Heart right ventricle (tissue), 16 donors: ENCODE data around the gene LILRB1. TPM values are rescaled to one million over a fixed set of nuclear protein-coding genes. Genes with fewer than 3 reads are reported as not detected.
A peak's percentile ranks its signal among the peaks of the same experiment; 100 is the strongest.

Experiments used
- ATAC-seq, 8 donors: fragments of 200-7000 bp; cut with Tn5 transposase; one replicate each; pipeline ENCODE4 v1.9.1; 2020; ENCODE audit warnings: mild to moderate bottlenecking in 8 of 8, moderate library complexity in 8 of 8, moderate number of reproducible peaks in 1 of 8
- DNase-seq, 2 donors: peaks; one replicate each; pipeline ENCODE4 v3.0.0-alpha.2; 2020
- H3K27ac ChIP-seq, 10 donors: fragments of 200-600 bp; sonication (generic) in 2 of 10; one replicate each; pipeline versions ENCODE4 v1.5.0 to v1.8.0; 2020 to 2022; ENCODE audit warnings: mild to moderate bottlenecking in 3 of 10
- H3K27me3 ChIP-seq, 7 donors: fragments of 200-600 bp; one replicate each; pipeline ENCODE4 v1.8.0; 2021 to 2022; ENCODE audit warnings: mild to moderate bottlenecking in 2 of 7
- H3K36me3 ChIP-seq, 9 donors: fragments of 200-600 bp; sonication (generic) in 1 of 9; one replicate each; pipeline versions ENCODE4 v1.5.0 to v1.8.0; 2020 to 2022; ENCODE audit warnings: mild to moderate bottlenecking in 2 of 9
- H3K4me1 ChIP-seq, 9 donors: fragments of 200-600 bp; sonication (generic) in 1 of 9; one replicate each; pipeline versions ENCODE4 v1.5.0 to v1.8.0; 2020 to 2022; ENCODE audit warnings: mild to moderate bottlenecking in 4 of 9
- H3K4me3 ChIP-seq, 10 donors: fragments of 200-600 bp; sonication (generic) in 2 of 10; one replicate each; pipeline versions ENCODE4 v1.5.0 to v1.8.0; 2020 to 2022; ENCODE audit warnings: mild to moderate bottlenecking in 7 of 10, moderate library complexity in 2 of 10
- H3K9me3 ChIP-seq, 11 donors: fragments of 200-600 bp in 10 of 11; sonication (generic) in 2 of 11; one replicate each; pipeline versions ENCODE4 v1.5.0 to v1.8.0; 2013 to 2022; ENCODE audit warnings: mild to moderate bottlenecking in 2 of 11, control low read depth in 1 of 11, moderate library complexity in 1 of 11
- WGBS, 2 donors: extraction: QIAGEN DNeasy Blood & Tissue Kit; methylation state at CpG; one replicate each; pipeline ENCODE4 v1.1.7; 2013; ENCODE audit warnings: inconsistent platforms in 1 of 2; 5-methylcytosine and 5-hydroxymethylcytosine counted together
- intact Hi-C, 10 donors: fragments of 100-400 bp; cut with DNase I; formaldehyde crosslinking; loops; one replicate each; pipeline versions ENCODE4 v1.11.1 to v1.14.2; 2022
- polyA plus RNA-seq, 2 donors: library from polyadenylated mRNA; stranded (reverse); fragments of 200-250 nt; gene quantifications; one replicate each; pipeline ENCODE4 v1.2.3, GENCODE V29; 2013
- total RNA-seq, 10 donors: library from RNA; stranded (reverse); fragmentation: NEBNext Ultra II Directional in 3 of 10; extraction: Animal tissue kit (Norgen Biotek cat#: 25700) in 3 of 10; gene quantifications; one replicate each; pipeline versions ENCODE4 v1.2.1 to v1.2.4, GENCODE V29; 2021 to 2023
- TF ChIP-seq, protein P1 (sequence below), 9 donors: fragments of 200-600 bp; sonication (generic) in 2 of 9; IDR thresholded peaks; one replicate each; pipeline versions ENCODE4 v1.5.0 to v1.8.0; 2021 to 2022; ENCODE audit warnings: antibody characterized with exemption in 9 of 9, mild to moderate bottlenecking in 5 of 9, moderate library complexity in 1 of 9
- donor health status: Arrhythmogenic right ventricular cardiomyopathy.
- donor health status: ischemic (EF 13 %, LVEDD 7.1; RV severe dilation, severe dysfunction).
- donor health status: healthy with polysubstance abuse.
- donor health status: DM: no; HTN: yes; CAD: no.
- donor health status: DM: no; HTN: no; CAD: no.
- donor health status: ischemic (EF 25% LVEDD 6.9; RV normal size, moderate dysfunction).
- donor health status: ischemic (EF 25% LVEDD 5.7; RV mildly dilated, moderate dysfunction).
- donor health status: healthy.
- donor health status: DM: yes; HTN: yes; CAD: no.
- donor health status: Ischemic cardiomyopathy.
- donor health status: ischemic (EF 35%, LVEDD 5.7; RV mildly dilated, moderate dysfunction).
- donor health status: nonischemic (EF 11% LVEDD 7.7; RV severe dilation, severe dysfunction).
- donor health status: DM: yes; HTN: yes; CAD: no.
- donor health status: PGD.
- donor health status: ischemic (EF 29% LVEDD 5.4; RV normal size, mild dysfunction).
- donor health status: nonischemic (EF 23%, LVEDD 6.1; RV moderate dilation, normal function).

LILRB1 gene
- total and polyA plus RNA-seq, 12 donors, result 0.28 to 16.9 (median 1.3) TPM

DNA sequence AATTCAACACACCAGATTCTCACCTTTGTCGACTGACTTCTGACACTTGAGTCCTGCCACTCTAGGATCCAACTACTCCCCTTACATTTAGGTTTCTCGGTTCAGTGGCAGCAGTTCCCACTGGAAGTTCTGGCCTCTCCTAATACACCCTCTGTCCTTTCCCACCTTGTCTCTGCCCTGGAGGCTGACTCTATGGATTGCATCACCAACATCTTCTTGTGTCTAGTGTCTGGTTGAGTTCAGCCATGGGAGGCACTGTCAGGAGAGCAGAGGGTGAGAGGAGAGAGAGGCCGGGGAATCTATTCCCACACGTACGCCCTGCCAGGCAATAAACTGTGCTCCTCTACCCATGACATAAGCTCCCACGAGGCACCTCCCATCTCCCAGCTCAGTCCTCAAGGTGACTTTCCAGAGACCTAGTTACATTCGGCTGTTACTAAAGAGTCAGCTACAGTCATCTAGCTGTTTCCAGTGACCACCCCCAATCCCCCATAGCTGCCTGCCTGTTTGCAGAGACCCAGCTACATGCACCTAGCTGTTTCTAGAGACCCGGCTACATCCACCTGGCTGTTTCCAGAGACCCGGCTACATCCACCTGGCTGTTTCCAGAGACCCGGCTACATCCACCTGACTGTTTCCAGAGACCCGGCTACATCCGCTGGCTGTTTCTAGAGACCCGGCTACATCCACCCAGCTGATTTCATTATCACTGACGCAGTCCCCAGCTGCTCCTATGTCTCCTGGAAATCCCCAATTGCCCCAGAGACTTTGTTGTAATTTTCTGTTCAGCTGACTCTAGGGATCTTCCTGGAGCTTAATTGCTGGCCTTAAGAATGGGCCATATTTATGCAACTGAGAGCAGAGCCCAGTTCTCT lies 24.4 kb downstream of the LILRB1 start:
- DNase-seq (no peak), ATAC-seq (no peak)
- WGBS, 2 donors, result 70 to 77% methylated on average over 14 of the region's 14 CpGs
- Histone ChIP-seq H3K27ac (no peak overlapping the region), H3K36me3 (no peaks in the 10 kb centered on the region), H3K9me3 (no peaks in the 10 kb centered on the region), H3K27me3 (peaks cover 0 to 41% (median 20%) of the 10 kb centered on the region in 7 donors), H3K4me3 (no peak overlapping the region), H3K4me1 (peaks cover 0 to 5% (median 0%) of the 10 kb centered on the region in 9 donors)
- TF ChIP-seq, protein P1, sequence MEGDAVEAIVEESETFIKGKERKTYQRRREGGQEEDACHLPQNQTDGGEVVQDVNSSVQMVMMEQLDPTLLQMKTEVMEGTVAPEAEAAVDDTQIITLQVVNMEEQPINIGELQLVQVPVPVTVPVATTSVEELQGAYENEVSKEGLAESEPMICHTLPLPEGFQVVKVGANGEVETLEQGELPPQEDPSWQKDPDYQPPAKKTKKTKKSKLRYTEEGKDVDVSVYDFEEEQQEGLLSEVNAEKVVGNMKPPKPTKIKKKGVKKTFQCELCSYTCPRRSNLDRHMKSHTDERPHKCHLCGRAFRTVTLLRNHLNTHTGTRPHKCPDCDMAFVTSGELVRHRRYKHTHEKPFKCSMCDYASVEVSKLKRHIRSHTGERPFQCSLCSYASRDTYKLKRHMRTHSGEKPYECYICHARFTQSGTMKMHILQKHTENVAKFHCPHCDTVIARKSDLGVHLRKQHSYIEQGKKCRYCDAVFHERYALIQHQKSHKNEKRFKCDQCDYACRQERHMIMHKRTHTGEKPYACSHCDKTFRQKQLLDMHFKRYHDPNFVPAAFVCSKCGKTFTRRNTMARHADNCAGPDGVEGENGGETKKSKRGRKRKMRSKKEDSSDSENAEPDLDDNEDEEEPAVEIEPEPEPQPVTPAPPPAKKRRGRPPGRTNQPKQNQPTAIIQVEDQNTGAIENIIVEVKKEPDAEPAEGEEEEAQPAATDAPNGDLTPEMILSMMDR (IDR thresholded peaks at IDR 0.05), result no peak
- intact Hi-C loops, result no loop called here

DNA sequence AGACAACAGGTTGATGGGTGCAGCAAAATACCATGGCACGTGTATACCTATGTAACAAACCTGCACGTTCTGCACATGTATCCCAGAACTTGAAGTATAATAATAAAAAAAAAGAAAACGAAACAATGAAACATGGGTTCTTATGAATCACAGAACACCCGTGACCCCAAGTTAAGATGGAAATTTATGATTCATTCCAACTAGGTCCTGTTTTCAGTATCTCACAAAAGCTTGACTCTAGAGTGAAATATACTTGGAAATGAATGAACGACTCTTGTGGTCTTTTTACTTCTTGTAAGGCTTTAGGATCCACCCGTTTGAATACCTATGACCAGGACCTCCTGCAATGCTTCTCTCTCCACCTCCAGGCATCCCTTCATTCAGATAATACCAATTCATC lies 29.0 kb downstream of the LILRB1 start:
- ATAC-seq, result no peak
- TF ChIP-seq, protein P1 (IDR thresholded peaks at IDR 0.05), result no peak
- 72 to 79% methylated on average over 6 of the region's 6 CpGs for WGBS, 2 donors

DNA sequence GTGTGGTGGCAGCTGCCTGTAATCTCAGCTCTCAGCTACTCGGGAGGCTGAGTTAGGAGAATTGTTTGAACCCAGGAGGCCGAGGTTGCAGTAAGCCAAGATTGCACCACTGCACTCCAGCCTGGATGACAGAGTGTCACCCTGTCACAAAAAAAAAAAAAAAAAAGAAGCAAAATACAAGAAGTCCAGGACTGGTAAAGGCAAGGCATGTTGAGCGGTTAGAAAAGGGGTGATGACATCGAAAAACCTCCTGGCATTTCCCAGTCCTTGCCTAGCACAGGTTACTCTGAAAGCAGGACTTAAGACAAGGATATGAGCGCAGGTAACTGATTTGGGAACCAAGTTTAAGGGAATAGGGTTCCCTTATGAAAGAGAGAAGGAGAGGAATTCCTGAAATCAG lies 30.0 kb downstream of the LILRB1 start:
- Histone ChIP-seq H3K27ac (peak overlapping the region in 1 of 10 donors; percentile 58), H3K9me3 (no peaks in the 10 kb centered on the region), H3K4me3 (no peak overlapping the region), H3K4me1 (peaks cover 0 to 20% (median 0%) of the 10 kb centered on the region in 9 donors), H3K36me3 (peaks cover 0 to 6% (median 0%) of the 10 kb centered on the region in 9 donors), H3K27me3 (peaks cover 0 to 20% (median 15%) of the 10 kb centered on the region in 7 donors)
- ATAC-seq (peak in 1 of 8 donors; percentile 45), DNase-seq (no peak)
- intact Hi-C loops, result loop anchor here in 1 of 10 donors (5.0 kb wide), 1 partner anchor 173 kb away; no protein-coding TSS in a partner anchor
- 74 to 79% methylated on average over 5 of the region's 5 CpGs for WGBS, 2 donors
- TF ChIP-seq, protein P1 (IDR thresholded peaks at IDR 0.05), result no peak

More for the DNA sequence above, 29.0 kb downstream of the LILRB1 start:
- intact Hi-C loops, result no loop called here
- H3K4me1 ChIP-seq, result peaks cover 0 to 20% (median 0%) of the 10 kb centered on the region in 9 donors
- no peak overlapping the region for H3K4me3 ChIP-seq
- no peaks in the 10 kb centered on the region for H3K9me3 ChIP-seq
- H3K27me3 ChIP-seq, result peaks cover 0 to 27% (median 16%) of the 10 kb centered on the region in 7 donors
- no peak overlapping the region for H3K27ac ChIP-seq
- DNase-seq, result no peak
- H3K36me3 ChIP-seq, result peaks cover 0 to under 1% (median 0%) of the 10 kb centered on the region in 9 donors

DNA sequence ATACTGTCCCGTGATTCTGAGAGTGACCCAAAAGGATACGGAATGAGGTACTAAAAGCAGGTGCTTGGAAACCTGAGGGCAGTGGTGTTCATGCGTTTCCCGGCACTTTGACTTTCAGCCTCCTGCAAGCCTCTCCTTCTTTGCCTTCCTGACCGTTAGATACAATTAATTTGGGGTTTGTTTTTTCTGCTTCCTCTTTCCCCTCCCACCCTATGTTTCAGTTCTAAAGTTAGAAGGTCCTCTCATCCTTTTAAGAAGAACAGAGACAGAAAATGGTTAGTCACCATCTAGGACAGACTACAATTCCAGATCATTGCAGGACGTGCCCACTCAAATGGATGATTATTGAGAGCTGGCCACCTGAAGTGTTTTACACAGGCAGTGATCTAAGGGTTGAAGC lies 30.7 kb downstream of the LILRB1 start:
- H3K27me3 ChIP-seq, result peaks cover 0 to 20% (median 15%) of the 10 kb centered on the region in 7 donors
- H3K9me3 ChIP-seq, result no peaks in the 10 kb centered on the region
- intact Hi-C loops, result loop anchor here in 1 of 10 donors (5.0 kb wide), 1 partner anchor 174 kb away; no protein-coding TSS in a partner anchor
- DNase-seq (no peak), ATAC-seq (peak in 1 of 8 donors; percentile 21)
- H3K27ac ChIP-seq, result peak overlapping the region in 1 of 10 donors; percentile 58
- H3K4me1 ChIP-seq, result peaks cover 0 to 20% (median 0%) of the 10 kb centered on the region in 9 donors
- H3K36me3 ChIP-seq, result peaks cover 0 to 6% (median 0%) of the 10 kb centered on the region in 9 donors
- TF ChIP-seq, protein P1 (IDR thresholded peaks at IDR 0.05), result no peak
- H3K4me3 ChIP-seq, result no peak overlapping the region
- 77 to 78% methylated on average over 6 of the region's 6 CpGs for WGBS, 2 donors
